Measurements from ENCODE around the gene LCOR.
"Not testable (repeated sequence)": the region's sequence is repeated elsewhere in the genome, so short reads cannot be mapped to it uniquely, and the experiment has no call there.

The LCOR gene

DNA sequence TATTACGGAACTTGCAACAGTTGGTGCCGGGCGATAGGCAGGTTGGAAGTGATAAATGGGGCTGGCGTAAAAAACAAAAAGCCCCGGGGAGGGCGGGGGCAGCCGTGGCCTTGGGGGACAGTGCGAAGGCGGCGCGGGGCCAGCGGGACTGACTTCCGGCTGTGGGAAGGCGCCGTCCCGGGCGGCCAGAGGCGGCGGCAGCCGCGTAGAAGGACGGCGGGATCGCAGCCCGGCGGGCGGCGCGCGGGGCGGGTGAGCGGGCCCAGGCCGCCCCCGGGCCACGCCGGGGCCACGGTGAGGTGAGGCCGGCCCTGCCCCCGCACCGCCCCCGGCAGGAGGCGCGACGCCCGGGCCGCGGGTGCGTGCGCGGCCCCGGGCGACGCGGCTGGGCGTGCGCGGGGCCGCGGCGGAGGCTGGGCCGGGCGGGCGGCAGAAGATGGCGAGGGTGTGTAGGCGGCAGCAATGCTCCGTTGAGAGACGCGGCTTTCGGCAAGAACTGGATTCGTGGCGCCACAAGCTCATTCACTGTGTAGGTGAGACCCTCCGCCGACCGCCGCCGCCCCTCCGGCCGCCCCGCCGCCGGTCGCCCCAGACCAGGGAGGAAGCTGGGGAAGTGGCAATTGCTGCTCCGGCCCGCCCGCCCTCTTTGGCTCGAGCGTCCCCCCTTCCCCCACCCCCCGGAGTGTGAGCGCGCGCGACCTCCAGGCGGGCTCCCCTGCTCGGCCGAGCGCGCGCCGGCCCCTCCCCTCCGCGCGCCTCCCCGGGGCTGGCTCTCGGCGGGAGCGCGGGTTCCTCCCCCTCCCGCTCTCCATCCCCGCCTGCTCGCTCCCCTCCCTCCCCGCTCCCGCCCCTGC is at the start of gene LCOR:
Gene LCOR, plus strand, starts transcription at position 432 of the 854 bp plus-strand sequence. CDS start 116,760 bp downstream, outside the sequence.
- DNase-seq (ENCODE audit: low read depth in 2 of 2) = peak; percentile 68 to 80

DNA sequence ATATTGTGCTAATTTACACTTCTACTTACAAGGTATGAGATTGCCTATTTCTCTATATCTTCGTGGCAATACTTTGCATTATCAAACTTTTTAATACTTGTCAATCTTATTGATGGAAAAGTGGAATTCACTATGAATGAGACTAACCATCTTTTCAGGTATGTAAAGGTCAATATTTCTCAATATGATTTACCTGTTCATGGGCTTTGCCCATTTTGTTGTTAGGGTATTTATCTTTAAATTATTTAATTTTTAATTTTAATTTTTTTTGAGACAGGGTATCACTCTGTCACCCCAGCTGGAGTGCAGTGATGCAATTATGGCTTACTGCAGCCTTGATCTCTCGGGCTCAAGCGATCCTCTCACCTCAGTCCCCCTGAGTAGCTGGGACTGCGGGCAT is 47.8 kb upstream of the LCOR start:
- DNase-seq (ENCODE audit: low read depth in 2 of 2) = no peak

DNA sequence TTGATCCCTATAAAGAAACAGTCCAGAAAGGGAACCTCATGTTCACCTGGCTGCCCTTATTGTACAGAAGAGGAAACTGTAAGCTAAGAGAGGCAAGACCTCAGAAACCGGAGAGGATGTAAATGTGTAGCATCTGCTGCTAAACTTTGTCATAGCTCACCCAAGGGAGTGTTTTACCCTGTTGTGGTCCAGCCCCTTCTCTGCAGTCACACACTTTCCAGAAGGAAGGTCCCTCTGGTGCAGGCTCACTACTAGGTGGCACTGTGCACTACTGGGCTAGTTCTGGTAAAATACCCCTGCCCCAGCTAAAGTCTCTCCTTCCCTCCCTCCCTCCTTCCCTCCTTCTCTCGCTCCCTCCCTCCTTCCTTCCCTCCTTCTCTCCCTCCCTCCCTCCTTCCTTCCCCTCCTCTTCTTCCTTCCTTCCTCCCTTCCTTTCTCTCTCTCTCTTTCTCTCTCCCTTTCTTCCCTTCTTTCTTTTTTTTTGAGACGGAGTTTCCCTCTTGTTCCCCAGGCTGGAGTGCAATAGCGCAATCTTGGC is 42.5 kb upstream of the LCOR start:
- DNase-seq (ENCODE audit: low read depth in 2 of 2) = no peak

DNA sequence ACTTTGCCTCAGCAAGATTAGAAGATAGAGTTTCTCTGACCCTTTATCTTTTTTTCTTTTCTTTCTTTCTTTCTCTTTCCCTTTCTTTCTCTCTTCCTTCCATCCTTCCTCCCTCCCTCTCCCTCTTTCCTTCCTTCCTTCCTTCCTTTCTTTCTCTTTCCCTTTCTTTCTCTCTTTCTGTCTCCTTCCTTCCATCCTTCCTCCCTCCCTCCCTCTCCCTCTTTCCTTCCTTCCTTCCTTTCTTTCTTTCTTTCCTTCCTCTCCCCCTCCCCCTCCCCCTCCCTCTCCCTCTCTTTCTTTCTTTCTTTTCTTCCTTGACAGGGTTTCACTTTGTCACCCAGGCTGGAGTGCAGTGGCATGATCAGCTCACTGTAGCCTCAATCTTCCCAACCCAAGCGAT is 40.2 kb upstream of the LCOR start:
- DNase-seq (ENCODE audit: low read depth in 2 of 2) = no peak

DNA sequence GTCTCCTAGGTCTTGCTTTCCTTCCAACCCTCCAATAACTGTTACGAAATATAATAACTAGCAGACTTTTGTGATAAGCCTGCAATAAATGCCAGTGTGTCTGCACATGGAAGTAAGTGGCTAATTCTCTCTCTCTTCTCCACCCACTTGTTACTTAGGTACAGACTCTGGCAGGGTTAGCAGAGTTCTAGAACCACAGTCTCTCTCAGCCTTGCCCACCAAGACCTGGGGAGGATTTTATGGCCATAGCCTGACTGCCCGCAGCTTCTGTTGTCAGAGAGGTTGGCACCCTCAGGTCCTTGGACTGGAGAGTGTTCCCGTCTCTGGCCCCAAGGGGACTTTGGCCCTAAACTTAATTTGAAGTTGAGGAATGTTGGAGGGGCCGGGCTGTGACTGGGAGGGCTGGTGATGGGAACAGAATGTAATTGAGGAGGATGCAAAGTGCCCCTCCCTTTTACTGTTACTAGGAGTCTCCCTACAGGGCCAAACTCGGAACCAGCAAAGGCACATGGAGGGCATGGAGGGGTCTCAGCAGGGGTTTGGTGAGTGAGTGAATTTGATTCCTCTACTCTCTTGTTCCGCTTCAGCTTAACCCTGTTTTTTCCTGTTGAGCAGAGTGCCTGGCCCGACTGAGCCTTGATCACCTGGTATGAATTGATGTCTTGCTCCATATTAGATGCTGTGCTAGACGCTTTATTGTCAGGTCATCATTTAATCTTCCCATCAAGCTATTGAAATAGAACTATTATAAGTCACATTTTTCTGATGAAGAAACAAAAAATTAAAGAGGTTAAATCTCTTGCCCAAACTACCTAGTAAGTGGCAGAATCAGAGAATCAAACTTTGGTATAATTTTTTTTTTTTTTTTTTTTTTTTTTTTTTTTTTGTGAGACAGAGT is 37.0 kb upstream of the LCOR start:
- DNase-seq (ENCODE audit: low read depth in 2 of 2) = no peak

DNA sequence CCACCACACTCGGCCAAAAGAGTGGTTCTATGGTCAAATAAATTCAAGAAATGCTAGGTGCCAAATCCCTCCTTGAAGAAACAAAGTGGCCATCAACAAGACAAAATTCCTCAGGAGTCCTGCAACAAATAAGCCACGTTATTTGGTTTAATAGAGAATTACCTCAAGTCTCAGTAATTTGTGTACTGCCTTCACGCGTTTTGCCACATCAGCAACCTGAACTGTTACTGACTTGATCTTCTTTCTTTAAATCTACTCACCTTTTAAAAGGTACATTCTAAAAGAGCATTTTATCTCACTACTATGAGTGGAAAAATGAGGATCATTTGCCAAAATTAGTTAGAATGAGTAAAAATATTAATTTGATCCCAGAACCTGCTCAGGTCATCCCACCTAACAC is 34.6 kb upstream of the LCOR start:
- no peak for DNase-seq (ENCODE audit: low read depth in 2 of 2)

DNA sequence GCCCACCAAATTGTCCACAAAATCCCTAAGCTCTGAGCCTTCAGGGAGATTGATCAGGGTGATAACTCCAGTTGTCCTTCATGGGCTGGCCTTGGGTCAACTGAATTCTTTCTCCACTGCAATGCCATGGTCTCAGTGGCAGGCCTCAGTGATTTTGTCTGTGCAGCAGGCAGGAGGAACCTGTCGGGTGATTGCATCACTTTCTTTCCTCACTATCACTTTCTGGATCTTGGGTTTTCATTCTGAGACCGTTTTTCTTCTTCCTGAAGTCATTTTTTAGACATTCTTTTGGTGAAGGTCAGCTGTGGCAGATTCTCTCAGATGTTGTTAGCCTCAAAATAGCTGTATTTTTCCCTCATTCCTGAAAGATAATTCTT is 28.8 kb upstream of the LCOR start:
- DNase-seq (ENCODE audit: low read depth in 2 of 2) = no peak

DNA sequence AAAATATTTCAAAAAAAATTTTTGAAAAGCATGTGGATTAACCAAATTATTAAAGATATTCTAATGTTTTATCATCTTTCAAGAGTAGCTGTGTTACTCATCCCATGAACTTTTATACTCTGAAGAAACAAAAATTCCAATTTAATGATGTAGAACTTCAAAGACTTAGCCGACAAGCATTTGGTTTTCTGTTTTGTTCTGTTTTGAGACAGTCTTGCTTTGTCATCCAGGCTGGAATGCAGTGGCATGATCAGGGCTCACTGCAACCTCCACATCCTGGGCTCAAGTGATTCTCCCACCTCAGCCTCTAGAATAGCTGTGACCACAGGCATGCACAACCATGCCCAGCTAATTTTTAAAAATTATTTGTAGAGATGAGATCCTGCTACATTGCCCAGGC is 17.8 kb upstream of the LCOR start:
- DNase-seq (ENCODE audit: low read depth in 2 of 2) = no peak

DNA sequence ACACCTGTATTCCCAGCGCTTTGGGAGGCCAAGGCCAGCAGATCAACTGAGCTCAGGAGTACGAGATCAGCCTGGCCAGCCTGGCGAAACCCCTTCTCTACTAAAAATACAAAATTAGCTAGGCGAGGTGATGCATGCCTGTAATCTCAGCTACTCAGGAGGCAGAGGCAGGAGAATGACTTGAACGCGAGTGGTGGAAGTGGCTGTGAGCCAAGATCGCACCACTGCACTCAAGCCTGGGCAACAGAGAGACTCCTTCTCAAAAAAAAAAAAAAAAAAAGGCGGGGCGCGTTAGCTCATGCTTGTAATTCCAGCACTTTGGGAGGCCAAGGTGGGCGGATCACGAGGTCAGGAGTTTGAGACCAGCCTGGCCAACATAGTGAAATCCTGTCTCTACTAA is 13.1 kb upstream of the LCOR start:
- not testable (repeated sequence) for DNase-seq (ENCODE audit: low read depth in 2 of 2)

DNA sequence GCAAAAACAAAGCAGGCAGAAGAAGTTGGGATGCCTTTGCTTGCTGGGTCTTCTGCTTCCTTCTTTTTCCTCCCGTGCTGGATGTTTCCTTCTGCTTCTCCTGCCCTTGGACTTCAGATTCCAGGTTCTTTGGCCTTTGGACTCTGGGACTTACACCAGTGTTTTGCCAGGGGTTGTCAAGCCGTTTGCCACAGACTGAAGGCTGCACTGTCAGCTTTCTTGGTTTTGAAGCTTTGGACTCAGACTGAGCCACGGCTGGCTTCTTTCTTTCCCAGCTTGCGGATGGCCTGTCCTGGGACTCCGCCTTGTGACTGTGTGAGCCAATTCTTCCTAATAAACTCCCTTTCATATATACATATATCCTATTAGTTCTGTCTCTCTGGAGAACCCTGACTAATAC is 11.3 kb upstream of the LCOR start:
- no peak for DNase-seq (ENCODE audit: low read depth in 2 of 2)

DNA sequence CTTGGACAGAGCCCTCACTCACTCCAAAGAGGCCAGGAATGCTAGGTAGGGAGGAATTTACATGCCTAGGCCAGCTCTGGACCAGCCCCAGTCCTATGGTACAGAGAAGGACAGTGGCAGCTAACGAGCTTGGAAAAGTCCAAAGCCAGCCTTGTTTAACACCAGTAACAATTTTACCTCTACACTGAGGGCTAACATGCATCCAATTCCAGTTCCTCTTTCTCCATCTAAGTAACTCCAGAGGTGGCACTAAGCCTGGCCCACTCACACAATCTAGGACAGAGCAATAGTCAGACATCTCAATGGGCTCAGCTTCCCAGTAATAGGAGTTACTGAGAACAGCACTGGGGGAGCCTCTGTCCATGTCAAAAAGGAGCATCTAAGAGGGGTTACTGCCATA is 5.7 kb upstream of the LCOR start:
- DNase-seq (ENCODE audit: low read depth in 2 of 2) = no peak

DNA sequence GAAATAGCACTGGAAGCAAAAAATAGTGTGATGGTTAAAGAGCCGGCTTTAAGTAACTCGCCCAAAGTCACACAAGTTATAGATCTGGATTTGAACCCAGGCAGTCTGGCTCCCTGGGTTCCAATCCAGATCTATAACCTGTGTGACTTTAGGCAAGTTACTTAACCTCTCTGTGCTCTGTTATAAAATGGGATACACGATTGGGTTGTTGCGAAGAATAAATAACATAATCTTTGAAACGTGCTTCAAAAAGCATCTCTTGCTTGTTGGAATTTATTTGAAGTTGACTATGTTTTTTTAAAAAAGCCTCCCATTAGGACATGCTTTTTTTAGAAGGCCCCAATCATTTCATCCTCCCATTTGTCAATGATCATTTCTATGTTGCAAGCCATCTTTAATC is 3.5 kb upstream of the LCOR start:
- no peak for DNase-seq (ENCODE audit: low read depth in 2 of 2)

DNA sequence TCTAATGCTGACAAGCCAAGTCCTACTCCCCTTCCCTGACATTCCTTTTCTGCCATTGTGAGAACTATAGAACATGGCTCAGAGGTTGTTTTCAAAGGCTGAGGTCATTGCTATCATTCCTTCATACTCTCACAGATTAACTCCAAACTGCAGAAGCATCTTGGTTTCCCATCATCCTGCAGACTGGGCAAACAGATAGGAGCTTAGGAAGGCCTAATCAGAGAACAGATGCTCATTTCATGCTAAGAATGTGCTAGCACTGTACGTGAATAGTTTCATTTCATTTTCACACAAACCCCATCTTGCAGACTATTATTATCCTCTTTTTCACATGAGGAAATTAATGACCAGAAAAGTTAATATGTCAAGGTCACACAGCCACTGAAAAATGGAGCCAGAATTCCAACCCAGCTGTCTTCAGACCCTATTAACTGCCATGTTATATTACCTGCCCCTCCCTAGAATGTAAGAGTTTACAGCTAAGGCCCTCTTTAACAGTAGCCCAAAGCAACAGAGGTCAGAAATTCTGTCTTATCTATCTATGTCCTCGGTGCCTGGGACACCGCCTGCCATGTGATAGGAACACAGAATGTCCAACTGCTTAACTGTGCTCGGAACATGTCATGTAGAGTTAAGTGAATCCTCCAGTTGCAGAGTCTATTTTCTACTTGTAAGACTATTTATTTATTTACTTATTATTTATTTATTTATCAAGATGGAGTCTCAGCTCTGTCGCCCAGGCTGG is 2.9 kb upstream of the LCOR start:
- DNase-seq (ENCODE audit: low read depth in 2 of 2) = no peak

DNA sequence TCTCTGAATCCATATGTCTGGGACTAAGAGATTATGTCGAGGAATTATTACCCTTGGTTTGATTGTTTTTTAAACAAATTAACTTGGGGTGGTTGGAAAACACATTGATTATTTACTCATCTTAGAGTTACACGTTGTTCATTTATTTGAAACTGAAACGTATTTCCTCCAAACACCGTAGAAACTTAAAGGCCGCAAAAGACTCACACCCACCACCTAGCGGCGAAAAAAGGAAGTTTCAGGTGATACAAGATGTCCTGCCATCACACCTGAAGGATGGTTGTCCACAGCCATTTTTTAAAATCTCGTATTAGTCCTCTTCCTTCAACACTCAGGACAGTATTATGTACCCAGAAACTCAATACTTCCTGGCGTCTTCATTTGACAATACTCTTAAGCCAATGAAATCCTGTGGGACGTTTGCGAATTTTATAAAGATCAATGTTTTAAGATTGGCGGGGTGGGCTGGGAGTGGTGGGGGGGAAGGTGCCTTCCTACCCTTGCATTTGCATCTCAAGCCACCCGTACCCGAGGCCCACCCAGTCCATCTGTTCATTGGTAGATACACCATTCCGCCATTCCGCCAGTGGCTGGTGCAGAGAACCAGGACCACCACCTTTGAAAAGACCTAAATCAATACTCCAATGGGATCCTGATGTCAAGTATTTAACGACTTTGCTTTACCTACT is 1.4 kb upstream of the LCOR start:
- DNase-seq (ENCODE audit: low read depth in 2 of 2) = peak; percentile 60 to 72

DNA sequence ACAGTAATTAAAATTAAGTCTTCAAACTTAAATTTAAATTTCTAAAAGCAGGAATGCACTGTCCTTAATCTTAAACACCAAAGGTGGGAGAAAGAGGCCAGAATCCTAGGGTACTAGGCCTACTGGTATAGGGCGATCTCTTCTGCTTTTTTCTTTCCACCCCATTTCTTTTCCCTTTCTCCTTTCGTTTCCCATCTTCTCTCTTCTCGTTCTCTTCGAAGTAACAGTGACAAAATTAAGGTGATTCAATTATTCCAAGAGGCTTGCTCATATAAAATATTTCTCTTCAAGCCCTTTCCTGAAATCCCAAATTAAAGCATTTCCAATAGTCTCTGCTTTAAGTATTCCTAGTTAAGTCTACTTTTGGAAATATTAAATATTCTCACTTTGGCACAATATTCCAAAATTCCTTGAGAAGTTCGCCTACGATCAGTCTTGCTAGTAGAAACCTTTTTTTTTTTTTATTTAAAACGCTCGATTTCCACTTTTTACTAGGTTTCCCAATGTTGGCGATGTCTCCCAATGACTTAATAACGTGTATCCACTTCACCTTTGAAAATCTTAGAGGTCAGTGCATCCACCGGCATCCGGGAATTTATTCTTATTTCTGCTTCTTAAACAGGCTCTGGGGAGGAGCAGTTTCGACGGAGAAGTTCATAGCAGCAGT is 765 bp upstream of the LCOR start:
- DNase-seq (ENCODE audit: low read depth in 2 of 2) = no peak

DNA sequence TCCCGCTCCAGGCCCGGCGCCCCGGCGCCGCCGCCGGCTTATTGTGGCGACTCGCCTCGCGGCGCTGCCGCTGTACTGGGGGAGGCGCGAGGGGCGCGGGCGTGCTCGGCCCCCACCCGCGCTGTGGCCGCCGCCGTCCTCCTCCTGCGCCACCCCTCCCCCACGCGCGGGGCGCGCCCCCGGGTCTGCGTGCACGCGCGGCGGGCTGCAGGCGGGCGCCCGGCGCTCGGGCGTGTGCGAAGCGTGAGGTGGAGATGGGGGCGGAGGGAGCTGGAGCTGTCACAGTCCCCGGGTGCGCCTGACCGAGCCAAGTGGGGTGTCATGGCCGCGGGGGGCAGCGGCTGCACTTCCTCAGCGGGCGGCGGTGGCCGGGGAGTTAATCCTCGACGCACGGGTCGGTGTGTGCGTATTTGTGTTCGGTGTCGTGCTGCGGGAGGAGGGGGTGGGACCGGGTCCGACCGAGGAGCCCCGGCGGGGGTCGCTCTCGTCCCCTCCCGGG is 672 bp downstream of the LCOR start:
- peak; percentile 72 to 78 for DNase-seq (ENCODE audit: low read depth in 2 of 2)

DNA sequence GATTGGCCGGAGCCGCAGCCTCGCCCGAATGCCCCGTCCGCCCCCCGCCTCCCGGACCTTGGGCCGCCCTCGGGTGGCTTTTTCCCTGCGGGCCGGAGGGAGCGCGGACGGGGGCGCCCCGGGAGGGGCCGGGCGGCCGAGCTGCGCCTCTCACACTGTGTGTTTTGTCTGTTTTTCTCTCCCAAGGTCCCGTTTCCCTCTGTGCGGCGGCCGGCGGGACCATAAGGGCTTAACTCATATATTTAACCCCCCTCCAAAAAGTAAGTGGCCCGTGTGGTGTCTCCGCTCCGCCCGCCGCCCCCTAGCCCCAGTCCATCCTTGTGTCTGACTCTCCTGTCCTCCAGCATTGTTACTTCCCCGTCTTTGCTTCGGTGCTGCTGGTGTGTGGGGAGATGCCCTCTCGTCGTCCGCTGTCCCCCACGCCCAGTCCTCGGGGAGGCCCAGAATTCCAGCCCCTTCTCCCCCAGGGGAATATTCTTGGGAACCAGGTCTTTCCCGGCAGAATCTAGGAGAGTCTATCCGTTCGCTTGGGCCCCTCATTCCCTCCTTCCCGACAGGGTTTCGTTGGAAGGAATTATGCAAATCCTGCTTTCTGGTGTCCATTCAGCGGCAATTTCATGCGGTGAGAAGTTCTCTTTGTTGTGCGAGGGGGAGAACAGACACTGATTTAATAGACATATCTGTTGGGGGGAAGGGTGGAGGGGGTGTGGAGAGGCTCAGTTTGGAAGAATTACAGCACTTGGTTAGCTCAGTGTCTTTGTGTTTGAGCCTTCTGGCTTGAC is 1.3 kb downstream of the LCOR start:
- no peak for DNase-seq (ENCODE audit: low read depth in 2 of 2)

DNA sequence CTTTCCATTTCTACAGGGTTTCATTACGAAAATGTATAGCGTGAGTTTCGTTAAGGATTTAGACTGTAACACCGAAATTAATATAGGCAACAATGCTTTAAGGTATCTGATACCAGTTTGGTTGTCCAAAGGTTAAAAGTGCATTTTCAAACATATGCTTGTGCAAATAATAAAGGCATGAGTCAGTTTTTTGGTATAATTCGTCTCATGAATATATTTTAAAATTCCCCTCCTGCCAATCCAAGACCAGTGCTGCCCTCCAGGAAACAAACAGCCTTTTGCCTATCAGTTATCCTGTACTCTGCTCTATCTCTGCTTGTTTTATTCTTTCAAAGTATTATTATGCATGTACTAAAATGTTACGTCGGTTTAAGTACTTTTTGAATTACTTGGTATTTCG is 2.0 kb downstream of the LCOR start:
- DNase-seq (ENCODE audit: low read depth in 2 of 2) = no peak

DNA sequence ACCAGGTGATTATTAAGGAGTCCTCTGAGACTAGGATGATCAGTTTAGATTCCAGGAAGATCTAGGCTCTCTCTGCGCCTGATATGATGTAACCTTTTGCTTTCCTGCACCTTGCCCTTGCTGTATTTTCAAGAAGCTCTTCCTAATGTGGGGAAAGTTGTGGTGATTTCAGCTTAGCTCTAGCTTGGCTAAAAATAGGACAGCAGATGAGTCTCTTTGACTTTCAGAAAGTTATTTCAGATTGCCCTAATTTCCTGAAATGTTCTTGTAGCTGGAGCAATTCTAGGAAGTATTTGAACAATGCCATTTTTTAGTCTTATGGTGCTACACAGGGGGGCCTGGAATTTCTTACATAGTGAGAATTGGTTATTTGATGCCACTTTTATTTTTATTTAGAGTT is 3.8 kb downstream of the LCOR start:
- no peak for DNase-seq (ENCODE audit: low read depth in 2 of 2)

DNA sequence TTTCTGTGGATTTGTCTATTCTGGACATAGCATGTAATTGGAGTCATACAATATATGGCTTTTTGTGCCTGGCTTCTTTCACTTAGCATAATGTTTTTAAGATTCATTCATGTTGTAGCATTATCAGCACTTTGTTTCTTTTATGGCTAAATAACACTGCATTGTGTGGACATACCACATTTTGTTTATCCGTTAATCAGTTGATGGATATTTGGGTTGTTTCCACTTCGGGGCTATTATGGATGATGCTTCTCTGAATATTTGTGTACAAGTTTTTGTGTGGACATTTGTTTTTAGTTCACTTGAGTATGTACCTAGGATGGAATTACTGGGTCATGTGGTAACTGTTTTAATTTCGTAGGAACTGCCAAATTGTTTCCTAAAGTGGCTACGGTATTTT is 6.4 kb downstream of the LCOR start:
- DNase-seq (ENCODE audit: low read depth in 2 of 2) = no peak
